NCI-H446 (cell line): Measurements from ENCODE around the gene LRRC4.

Source experiments
- DNase-seq, 2 experiments: peaks; one replicate each; lab custom pipeline; 2025; lab: John Stamatoyannopoulos, UW

The LRRC4 gene

GRCh38 chr7:127979113-127979727 is 52.0 kb downstream of the LRRC4 start:
- no peak for DNase-seq

- no peak for DNase-seq
Measured at GRCh38 chr7:127978421-127978820, 52.8 kb downstream of the LRRC4 start.
